Fibroblast of lung (primary cell): Measurements from ENCODE around the gene TEX29. TPM values are rescaled to one million over a fixed set of nuclear protein-coding genes. Genes with fewer than 3 reads are reported as not detected.
A peak's percentile ranks its signal among the peaks of the same experiment; 100 is the strongest.

Source experiments
- DNase-seq, 2 donors: peaks; one replicate each; pipeline versions ENCODE4 v3.0.0 to v3.0.0-alpha.2; 2010; ENCODE audit warnings: low read depth in 2 of 2
- H2AFZ ChIP-seq: 2 replicates; pipeline ENCODE4 v1.5.1; 2012; ENCODE audit warnings: low read length, control low read depth, inconsistent platforms
- H3K27ac ChIP-seq: 2 replicates; pipeline ENCODE4 v1.5.1; 2011; ENCODE audit warnings: low read length, control low read depth; ENCODE audit not compliant: insufficient read depth
- H3K27me3 ChIP-seq: 2 replicates; pipeline ENCODE4 v1.5.1; 2011; ENCODE audit warnings: mild to moderate bottlenecking, low read length; ENCODE audit not compliant: control insufficient read depth, insufficient read depth
- H3K36me3 ChIP-seq: 2 replicates; pipeline ENCODE4 v1.5.1; 2011; ENCODE audit warnings: low read length; ENCODE audit not compliant: control insufficient read depth, insufficient read depth
- H3K4me1 ChIP-seq: 2 replicates; pipeline ENCODE4 v1.5.1; 2011; ENCODE audit warnings: low read length; ENCODE audit not compliant: control insufficient read depth, insufficient read depth; ENCODE audit errors: extremely low read depth
- H3K4me2 ChIP-seq: 2 replicates; pipeline ENCODE4 v1.5.1; 2011; ENCODE audit warnings: low read length, control low read depth; ENCODE audit not compliant: insufficient read depth; ENCODE audit errors: extremely low read depth
- H3K4me3 ChIP-seq, 4 experiments: fragments of 200-600 bp in 1 of 4; sonication (generic) in 1 of 4; replicated peaks in 1 of 4; 2 replicates each; pipeline ENCODE4 v1.5.1; 2011 to 2016; ENCODE audit warnings: low read length in 4 of 4, low read depth in 3 of 4, mild to moderate bottlenecking in 3 of 4, control low read depth in 2 of 4, inconsistent platforms in 1 of 4, mixed read lengths in 1 of 4; ENCODE audit not compliant: insufficient read depth in 1 of 4; ENCODE audit errors: control extremely low read depth in 1 of 4
- H3K79me2 ChIP-seq: 2 replicates; pipeline ENCODE4 v1.5.1; 2012; ENCODE audit warnings: mild to moderate bottlenecking, low read length, inconsistent platforms; ENCODE audit not compliant: control insufficient read depth, insufficient read depth
- H3K9ac ChIP-seq: 2 replicates; pipeline ENCODE4 v1.5.1; 2011; ENCODE audit warnings: mild to moderate bottlenecking, low read length, control low read depth; ENCODE audit not compliant: insufficient read depth
- H3K9me3 ChIP-seq: 2 replicates; pipeline ENCODE4 v1.5.1; 2012; ENCODE audit warnings: low read depth, low read length; ENCODE audit not compliant: control insufficient read depth, insufficient read depth
- H4K20me1 ChIP-seq: 2 replicates; pipeline ENCODE4 v1.5.1; 2011; ENCODE audit warnings: low read length; ENCODE audit not compliant: control insufficient read depth, insufficient read depth; ENCODE audit errors: extremely low read depth
- CTCF ChIP-seq, 2 donors: IDR thresholded peaks in 1 of 2; conservative IDR thresholded peaks in 1 of 2; 1 replicate in 1 of 2; 2 replicates in 1 of 2; pipeline ENCODE4 v1.5.1; 2011 to 2012; ENCODE audit warnings: low read length in 2 of 2, control low read depth in 1 of 2, inconsistent platforms in 1 of 2, low read depth in 1 of 2, mild to moderate bottlenecking in 1 of 2
- EZH2 ChIP-seq: IDR thresholded peaks from 2 replicates; pipeline ENCODE4 v1.5.1; 2012; ENCODE audit warnings: low read length, control low read depth, mild to moderate bottlenecking; ENCODE audit errors: missing control alignments
- polyA plus RNA-seq, 2 donors: library from polyadenylated mRNA; depleted of rRNA in 1 of 2; stranded (reverse) in 1 of 2; unstranded in 1 of 2; fragments of >200 nt; gene quantifications; 2 replicates each; pipeline ENCODE4 v1.2.1, GENCODE V29; 2011 to 2012; ENCODE audit warnings: missing spikeins in 1 of 2
- total RNA-seq: library from RNA; depleted of rRNA; stranded (reverse); fragments of >200 nt; gene quantifications from 2 replicates; pipeline ENCODE4 v1.2.1, GENCODE V29; 2014

Gene TEX29
- total and polyA plus RNA-seq, 2 donors (not counting 1 experiment from before 2014, with no cell fraction given) = 0.66 to 1.7 TPM

DNA sequence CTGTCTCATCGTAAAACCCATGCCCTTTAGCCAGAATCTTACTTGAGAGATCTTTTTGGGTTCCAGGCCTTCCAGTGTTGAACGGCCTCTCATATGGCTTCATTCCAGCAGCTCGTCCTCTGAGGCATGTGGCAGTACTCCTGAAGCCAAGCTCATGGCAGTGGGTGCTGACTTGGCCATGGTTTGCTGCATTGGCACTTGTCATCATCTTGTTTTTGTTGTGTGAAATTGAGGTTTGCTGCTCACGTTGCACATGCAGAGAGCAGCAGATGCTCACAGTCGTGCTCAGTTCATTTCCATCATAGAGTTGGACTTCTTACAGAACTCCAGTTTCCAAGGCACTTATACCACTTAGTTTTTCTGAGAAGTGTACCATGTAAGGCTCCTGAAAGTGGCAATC is 14.9 kb downstream of the TEX29 start:
- Histone ChIP-seq H3K9ac (no peak overlapping the region), H4K20me1 (no peaks in the 10 kb centered on the region), H3K27me3 (no peaks in the 10 kb centered on the region), H3K4me3 (no peak overlapping the region), H3K36me3 (no peaks in the 10 kb centered on the region), H2AFZ (no peak overlapping the region), H3K79me2 (no peaks in the 10 kb centered on the region), H3K4me2 (no peak overlapping the region), H3K9me3 (no peaks in the 10 kb centered on the region), H3K27ac (no peak overlapping the region), H3K4me1 (peaks cover 4% of the 10 kb centered on the region)
- TF ChIP-seq EZH2 (no peak), CTCF (conservative IDR thresholded peaks at IDR 0.05 in 1 of 2, IDR thresholded peaks at IDR 0.05 in 1 of 2; ENCODE audit: low read depth in 1 of 2, low read length in 2 of 2) (no peak)
- no peak for DNase-seq

DNA sequence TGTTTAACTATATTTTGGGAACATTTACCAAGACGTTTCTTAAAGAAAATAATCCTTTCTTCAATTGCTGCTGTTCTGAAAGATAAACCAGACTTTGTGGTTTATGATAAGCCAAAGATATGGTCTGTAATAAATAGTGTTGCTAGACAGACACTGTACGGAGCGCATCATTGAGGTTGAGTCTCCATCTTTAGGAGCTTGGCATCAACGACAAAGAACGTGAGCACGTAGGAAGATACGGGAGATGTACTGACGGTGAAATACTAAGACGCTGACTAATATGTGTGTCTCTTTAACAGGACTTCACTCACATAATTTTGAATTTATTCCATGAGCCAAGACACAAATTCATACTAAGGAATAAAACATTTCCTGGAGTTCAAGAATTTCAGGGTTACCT is 16.2 kb downstream of the TEX29 start:
- Histone ChIP-seq H3K9ac (no peak overlapping the region), H3K36me3 (no peaks in the 10 kb centered on the region), H3K4me1 (peaks cover 4% of the 10 kb centered on the region), H3K27ac (no peak overlapping the region), H3K4me2 (peak overlapping the region; percentile 46), H3K27me3 (no peaks in the 10 kb centered on the region), H3K79me2 (no peaks in the 10 kb centered on the region), H2AFZ (no peak overlapping the region), H3K9me3 (no peaks in the 10 kb centered on the region), H3K4me3 (no peak overlapping the region), H4K20me1 (no peaks in the 10 kb centered on the region)
- peak; percentile 49 to 52 for DNase-seq
- TF ChIP-seq EZH2 = no peak
- TF ChIP-seq CTCF (conservative IDR thresholded peaks at IDR 0.05 in 1 of 2, IDR thresholded peaks at IDR 0.05 in 1 of 2; ENCODE audit: low read depth in 1 of 2, low read length in 2 of 2) = no peak

GRCh38 chr13:111337206-111337605 is 16.8 kb downstream of the TEX29 start:
- no peak overlapping the region for H3K4me3 ChIP-seq
- H3K9me3 ChIP-seq = no peaks in the 10 kb centered on the region
- peak overlapping the region; percentile 60 for H3K27ac ChIP-seq
- no peaks in the 10 kb centered on the region for H3K27me3 ChIP-seq
- TF ChIP-seq CTCF (conservative IDR thresholded peaks at IDR 0.05 in 1 of 2, IDR thresholded peaks at IDR 0.05 in 1 of 2; ENCODE audit: low read depth in 1 of 2, low read length in 2 of 2) (no peak), EZH2 (no peak)
- H3K4me2 ChIP-seq = peak overlapping the region; percentile 47
- H4K20me1 ChIP-seq = no peaks in the 10 kb centered on the region
- no peaks in the 10 kb centered on the region for H3K79me2 ChIP-seq
- H2AFZ ChIP-seq = no peak overlapping the region
- no peaks in the 10 kb centered on the region for H3K36me3 ChIP-seq
- no peak overlapping the region for H3K9ac ChIP-seq
- H3K4me1 ChIP-seq = peaks cover 4% of the 10 kb centered on the region
- peak; percentile 87 to 95 for DNase-seq
